Small intestine (tissue), 7 donors: ENCODE data around the gene CACNB2. TPM values are rescaled to one million over a fixed set of nuclear protein-coding genes. Genes with fewer than 3 reads are reported as not detected.

ENCODE experiments used
- DNase-seq, 2 donors: peaks; one replicate each; pipeline versions ENCODE4 v3.0.0 to v3.0.0-alpha.2; 2013
- FAIRE-seq: peaks from 2 replicates; lab custom pipeline; 2012; peaks lifted over from hg19 to GRCh38; lab: Jason Lieb, UNC
- H3K27ac ChIP-seq, 3 donors: one replicate each; pipeline ENCODE4 v1.5.1; 2013; ENCODE audit warnings: low read length in 2 of 3, mild to moderate bottlenecking in 2 of 3, control low read depth in 1 of 3, inconsistent platforms in 1 of 3, low read depth in 1 of 3, moderate library complexity in 1 of 3
- H3K27me3 ChIP-seq, 3 donors: one replicate each; pipeline ENCODE4 v1.6.1; 2013; ENCODE audit warnings: low read length in 3 of 3, inconsistent platforms in 1 of 3; ENCODE audit not compliant: control insufficient read depth in 3 of 3, insufficient read depth in 3 of 3
- H3K36me3 ChIP-seq, 3 donors: one replicate each; pipeline ENCODE4 v1.6.1; 2013; ENCODE audit warnings: low read length in 3 of 3, inconsistent platforms in 1 of 3, low read depth in 1 of 3, mild to moderate bottlenecking in 1 of 3, moderate library complexity in 1 of 3; ENCODE audit not compliant: control insufficient read depth in 3 of 3, insufficient read depth in 2 of 3
- H3K4me1 ChIP-seq, 3 donors: one replicate each; pipeline ENCODE4 v1.6.1; 2013; ENCODE audit warnings: low read length in 2 of 3, inconsistent platforms in 1 of 3, low read depth in 1 of 3, mild to moderate bottlenecking in 1 of 3, moderate library complexity in 1 of 3; ENCODE audit not compliant: control insufficient read depth in 3 of 3, insufficient read depth in 2 of 3
- H3K4me3 ChIP-seq, 3 donors: one replicate each; pipeline ENCODE4 v1.5.1; 2013; ENCODE audit warnings: low read length in 3 of 3, control low read depth in 1 of 3, inconsistent platforms in 1 of 3, low read depth in 1 of 3, mild to moderate bottlenecking in 1 of 3, moderate library complexity in 1 of 3
- H3K9me3 ChIP-seq, 2 donors: one replicate each; pipeline ENCODE4 v1.6.1; 2013; ENCODE audit warnings: low read depth in 1 of 2, low read length in 1 of 2; ENCODE audit not compliant: control insufficient read depth in 2 of 2, insufficient read depth in 1 of 2
- WGBS, 3 donors: extraction: QIAGEN DNeasy Blood & Tissue Kit; methylation state at CpG; one replicate each; pipeline ENCODE4 v1.1.7; 2013; 5-methylcytosine and 5-hydroxymethylcytosine counted together
- polyA plus RNA-seq, 4 donors: library from polyadenylated mRNA; stranded (reverse) in 3 of 4; unstranded in 1 of 4; fragments of 200-250 nt in 3 of 4; fragments of 120-200 nt in 1 of 4; gene quantifications; one replicate each; pipeline versions ENCODE4 v1.2.1 to v1.2.3, GENCODE V29; 2013
- donor health status: healthy with polysubstance abuse.
- donor health status: control.
- donor health status: control.
- donor health status: Bipolar disorder and iron deficiency.
- donor health status: healthy.

Gene CACNB2
- polyA plus RNA-seq, 4 donors: 0.27 to 18.4 (median 2.3) TPM

DNA sequence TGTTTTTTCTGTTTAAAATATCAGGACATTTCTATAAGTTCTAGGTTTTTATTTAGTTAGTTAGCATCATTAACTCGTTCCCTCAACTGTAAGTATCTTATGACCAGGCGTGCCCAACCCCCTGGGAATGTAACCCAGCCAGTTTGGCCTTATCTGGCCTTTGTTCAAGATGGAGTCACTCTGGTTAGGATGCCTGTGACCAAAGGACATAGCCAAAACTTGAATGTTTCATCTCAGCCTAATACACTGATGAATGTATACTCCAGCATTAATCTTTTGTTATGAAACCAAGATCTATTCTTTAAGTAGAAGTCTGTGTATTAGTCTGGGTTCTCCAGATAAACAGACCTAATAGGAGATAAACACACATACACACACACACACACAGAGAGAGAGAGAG, 279.7 kb downstream of the CACNB2 start:
- no peak for DNase-seq
- Histone ChIP-seq H3K4me1 (no peaks in the 10 kb centered on the region), H3K4me3 (no peak overlapping the region), H3K36me3 (no peaks in the 10 kb centered on the region), H3K9me3 (no peaks in the 10 kb centered on the region), H3K27ac (no peak overlapping the region), H3K27me3 (no peaks in the 10 kb centered on the region)
- 63 to 81% (median 81%) methylated on average over 2 of the region's 2 CpGs for WGBS, 3 donors
- no peak for FAIRE-seq

DNA sequence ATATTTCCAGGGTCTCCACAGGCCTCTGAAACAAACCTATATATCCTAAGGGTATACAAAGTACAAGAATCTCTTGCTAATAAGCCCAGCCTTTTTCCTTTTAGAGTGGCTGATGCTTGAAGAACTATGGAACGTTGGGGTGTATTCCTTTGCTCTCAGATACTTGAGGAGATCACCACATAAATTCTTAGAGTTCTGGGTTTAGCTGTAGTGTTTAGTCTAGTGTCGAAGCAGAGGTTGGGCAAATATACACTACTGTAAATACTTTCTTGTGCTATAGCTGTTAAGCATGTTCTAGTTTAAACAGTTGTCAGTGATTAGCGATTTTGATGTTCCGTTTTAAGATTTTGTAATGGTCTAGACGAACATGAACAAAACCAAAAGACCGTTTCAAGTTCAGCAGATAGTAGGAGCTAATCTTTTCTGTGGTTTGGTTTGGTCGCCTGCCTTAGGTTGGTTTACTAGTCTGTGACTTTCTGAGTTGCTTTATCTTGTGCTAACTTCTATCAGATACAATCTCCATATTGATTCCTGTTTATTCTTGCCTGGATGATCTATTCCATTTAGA, 281.6 kb downstream of the CACNB2 start:
- FAIRE-seq (no peak), DNase-seq (no peak)
- Histone ChIP-seq H3K27me3 (no peaks in the 10 kb centered on the region), H3K36me3 (no peaks in the 10 kb centered on the region), H3K27ac (no peak overlapping the region), H3K4me1 (no peaks in the 10 kb centered on the region), H3K4me3 (no peak overlapping the region), H3K9me3 (no peaks in the 10 kb centered on the region)
- 63 to 86% (median 85%) methylated on average over 7 of the region's 7 CpGs for WGBS, 3 donors

DNA sequence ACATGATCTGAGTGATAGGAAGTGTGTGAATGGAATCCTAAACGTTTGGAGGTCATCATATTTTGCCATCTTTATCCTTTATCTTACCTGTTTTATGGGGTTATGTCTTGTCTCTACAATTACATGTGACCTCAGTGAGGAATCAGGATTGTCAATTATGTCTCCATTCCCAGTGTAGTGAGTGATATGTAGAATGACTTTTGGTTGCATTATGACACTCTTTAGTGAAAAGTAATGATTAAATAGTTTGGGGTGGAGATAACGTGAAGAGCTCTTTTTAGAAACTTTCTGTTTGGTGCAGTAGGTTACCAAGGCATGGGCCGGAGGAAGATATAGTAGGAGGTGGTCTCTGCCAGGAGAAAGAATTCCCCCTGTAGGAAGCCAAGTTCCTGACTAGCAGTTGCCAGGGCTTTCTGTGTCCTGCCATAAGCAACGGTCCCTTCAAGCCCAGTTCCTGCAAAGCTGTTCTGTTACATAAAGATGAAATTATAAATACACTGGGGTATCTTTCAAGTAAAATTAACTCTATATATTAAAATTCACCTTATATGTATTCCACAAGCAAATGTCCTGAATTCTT, 282.9 kb downstream of the CACNB2 start:
- H3K4me3 ChIP-seq: no peak overlapping the region
- H3K9me3 ChIP-seq: no peaks in the 10 kb centered on the region
- H3K27me3 ChIP-seq: no peaks in the 10 kb centered on the region
- H3K36me3 ChIP-seq: no peaks in the 10 kb centered on the region
- no peak overlapping the region for H3K27ac ChIP-seq
- no peaks in the 10 kb centered on the region for H3K4me1 ChIP-seq
- WGBS, 3 donors: 56 to 65% (median 60%) methylated on average over 4 of the region's 4 CpGs
- no peak for DNase-seq
- FAIRE-seq: no peak

DNA sequence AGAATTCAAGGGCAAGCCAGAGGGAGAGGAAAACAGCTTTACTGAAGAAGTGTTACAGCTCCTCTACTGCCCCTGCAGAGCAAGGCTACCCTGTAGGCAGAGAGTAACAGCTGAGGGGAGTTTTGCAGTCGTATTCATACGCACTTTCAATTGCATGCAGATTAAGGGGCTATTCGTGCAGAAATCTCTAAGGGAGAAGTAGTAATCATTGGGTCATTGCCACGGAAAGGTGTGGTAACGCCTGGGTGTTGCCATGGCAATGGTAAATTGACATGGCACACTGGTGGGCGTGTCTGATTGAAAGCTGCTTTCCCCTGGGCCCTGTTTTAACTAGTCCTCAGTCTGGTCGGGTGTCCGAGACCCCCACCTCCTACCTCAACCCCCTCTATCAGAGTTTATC, 284.0 kb downstream of the CACNB2 start:
- Histone ChIP-seq H3K4me1 (no peaks in the 10 kb centered on the region), H3K36me3 (no peaks in the 10 kb centered on the region), H3K9me3 (no peaks in the 10 kb centered on the region), H3K27ac (no peak overlapping the region), H3K4me3 (no peak overlapping the region), H3K27me3 (no peaks in the 10 kb centered on the region)
- DNase-seq (peak in 1 of 2 donors; percentile 24), FAIRE-seq (no peak)
- 57 to 61% (median 59%) methylated on average over 8 of the region's 8 CpGs for whole genome bisulfite sequencing, 3 donors

DNA sequence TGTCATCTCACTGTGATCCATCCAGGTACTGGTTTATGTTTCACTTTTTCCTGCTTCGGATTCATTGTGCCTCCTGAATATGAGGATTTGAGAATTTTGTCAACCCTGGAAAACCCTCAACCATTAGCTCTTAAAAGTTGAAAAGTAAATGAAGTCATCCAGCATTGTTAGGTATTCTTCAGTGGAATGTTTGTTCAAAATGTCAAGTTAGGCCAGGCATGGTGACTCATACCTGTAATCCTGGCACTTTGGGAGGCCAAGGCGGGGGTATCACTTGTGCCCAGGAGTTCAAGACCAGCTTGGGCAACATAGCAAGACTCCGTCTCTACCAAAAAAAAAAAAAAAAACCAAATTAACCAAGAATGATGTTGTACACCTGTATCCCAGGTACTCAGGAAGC, 289.1 kb downstream of the CACNB2 start:
- FAIRE-seq (no peak), DNase-seq (no peak)
- no peak overlapping the region for H3K27ac ChIP-seq
- H3K27me3 ChIP-seq: no peaks in the 10 kb centered on the region
- no peak overlapping the region for H3K4me3 ChIP-seq
- no peaks in the 10 kb centered on the region for H3K36me3 ChIP-seq
- H3K4me1 ChIP-seq: no peaks in the 10 kb centered on the region
- 71 to 80% (median 78%) methylated on average over 3 of the region's 3 CpGs for WGBS, 3 donors
- H3K9me3 ChIP-seq: no peaks in the 10 kb centered on the region

DNA sequence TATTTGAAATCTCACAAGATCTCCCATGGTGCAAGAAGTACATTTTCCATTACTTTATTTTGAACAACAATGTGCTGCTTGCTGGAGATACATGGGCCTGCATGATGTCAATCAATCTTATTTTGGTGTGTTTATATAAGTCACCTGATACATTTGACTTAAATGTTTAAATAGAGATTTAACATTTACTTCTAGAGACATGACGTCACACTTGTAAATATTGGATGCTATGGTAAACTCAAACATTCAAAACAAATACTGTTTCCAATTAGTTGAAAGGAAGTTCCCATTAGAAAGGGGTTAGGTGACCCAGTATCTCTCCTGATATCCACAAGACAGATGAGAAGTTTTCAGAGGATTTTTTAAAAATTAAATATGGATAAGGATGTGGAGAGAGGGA, 296.7 kb downstream of the CACNB2 start:
- Histone ChIP-seq H3K4me3 (no peak overlapping the region), H3K9me3 (no peaks in the 10 kb centered on the region), H3K36me3 (no peaks in the 10 kb centered on the region), H3K4me1 (no peaks in the 10 kb centered on the region), H3K27me3 (no peaks in the 10 kb centered on the region), H3K27ac (no peak overlapping the region)
- FAIRE-seq (no peak), DNase-seq (no peak)
- 65 to 85% (median 76%) methylated on average over 1 of the region's 1 CpG for WGBS, 3 donors

DNA sequence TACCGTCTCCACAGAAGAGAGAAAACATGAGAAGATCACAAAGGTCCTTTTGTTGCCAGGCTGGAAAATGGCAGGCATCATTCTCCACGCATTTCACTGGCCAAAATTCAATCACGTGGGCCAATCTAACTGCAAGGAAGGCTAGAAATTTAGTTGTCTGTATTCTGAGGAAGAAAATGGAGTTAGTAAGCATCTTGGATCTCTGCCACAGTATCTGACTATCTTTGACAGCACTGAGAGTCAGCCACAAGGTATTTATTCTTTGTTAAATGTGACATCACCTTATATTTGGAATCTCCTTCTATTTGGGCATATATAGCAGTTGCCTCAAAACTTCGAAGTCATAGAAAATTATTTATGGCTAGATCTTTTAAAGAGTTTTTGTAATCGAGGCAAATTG, 297.3 kb downstream of the CACNB2 start:
- WGBS, 3 donors: 70 to 74% (median 72%) methylated on average over 5 of the region's 5 CpGs
- Histone ChIP-seq H3K4me1 (no peaks in the 10 kb centered on the region), H3K4me3 (no peak overlapping the region), H3K27ac (no peak overlapping the region), H3K27me3 (no peaks in the 10 kb centered on the region), H3K9me3 (no peaks in the 10 kb centered on the region), H3K36me3 (no peaks in the 10 kb centered on the region)
- no peak for DNase-seq
- no peak for FAIRE-seq

DNA sequence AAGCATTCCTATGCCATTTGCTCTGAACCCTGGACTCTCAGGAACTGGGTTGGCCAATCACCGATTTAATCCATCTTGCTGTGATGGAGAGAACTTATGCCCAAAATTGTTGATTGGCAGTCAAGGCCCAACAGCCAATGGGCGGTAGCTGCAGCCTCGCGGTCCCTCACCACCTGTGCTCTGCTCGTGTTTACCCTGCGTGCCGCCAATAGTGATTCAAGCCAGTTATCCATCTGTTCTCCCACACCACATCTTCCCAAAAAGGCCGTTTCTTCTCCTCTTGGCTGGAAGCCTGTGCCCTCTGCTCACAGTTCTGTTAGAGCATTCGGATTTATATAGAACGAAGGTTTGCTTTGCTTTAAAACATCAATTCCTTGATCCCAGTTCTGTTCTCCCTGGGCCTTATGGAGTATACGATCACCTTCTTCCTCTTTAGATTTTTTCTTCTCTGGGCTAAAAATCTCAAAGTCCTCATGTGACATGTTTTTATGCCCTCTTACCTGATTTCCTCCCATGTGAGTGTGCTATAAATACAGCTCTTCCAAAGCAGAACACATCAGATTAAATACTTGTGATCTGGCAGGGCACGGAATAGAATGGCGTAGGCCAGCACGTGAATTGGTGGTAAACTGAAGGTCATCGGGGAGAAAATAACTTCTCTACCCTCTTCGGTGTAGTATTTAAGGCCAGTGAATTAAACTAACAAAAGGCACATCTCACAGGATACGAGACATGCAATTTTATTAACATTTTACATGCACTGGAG, 298.3 kb downstream of the CACNB2 start:
- DNase-seq (no peak), FAIRE-seq (no peak)
- Histone ChIP-seq H3K9me3 (no peaks in the 10 kb centered on the region), H3K36me3 (no peaks in the 10 kb centered on the region), H3K4me3 (no peak overlapping the region), H3K27ac (no peak overlapping the region), H3K27me3 (no peaks in the 10 kb centered on the region), H3K4me1 (no peaks in the 10 kb centered on the region)
- WGBS, 3 donors: 91 to 93% (median 92%) methylated on average over 17 of the region's 17 CpGs
